Muscle of leg (tissue), 11 donors: ENCODE measurements around the gene USP26. TPM values are rescaled to one million over a fixed set of nuclear protein-coding genes. Genes with fewer than 3 reads are reported as not detected.
A peak's percentile ranks its signal among the peaks of the same experiment; 100 is the strongest.
"Not testable (repeated sequence)": the region's sequence is repeated elsewhere in the genome, so short reads cannot be mapped to it uniquely, and the experiment has no call there.

Source experiments
- DNase-seq: peaks from one replicate; pipeline ENCODE4 v3.0.0; 2013
- H3K27ac ChIP-seq: one replicate; pipeline ENCODE4 v1.5.1; 2013; ENCODE audit warnings: mild to moderate bottlenecking, low read length, control low read depth
- H3K27me3 ChIP-seq: one replicate; pipeline ENCODE4 v1.6.1; 2013; ENCODE audit warnings: low read length; ENCODE audit not compliant: control insufficient read depth, insufficient read depth
- H3K36me3 ChIP-seq: one replicate; pipeline ENCODE4 v1.6.1; 2013; ENCODE audit warnings: low read length; ENCODE audit not compliant: control insufficient read depth, insufficient read depth
- H3K4me1 ChIP-seq: one replicate; pipeline ENCODE4 v1.6.1; 2013; ENCODE audit warnings: low read length; ENCODE audit not compliant: control insufficient read depth, insufficient read depth
- H3K4me3 ChIP-seq: one replicate; pipeline ENCODE4 v1.5.1; 2013; ENCODE audit warnings: low read length, control low read depth
- H3K9me3 ChIP-seq: replicated peaks from 2 replicates; pipeline ENCODE4 v1.6.1; 2013; ENCODE audit warnings: low read depth, low read length; ENCODE audit not compliant: control insufficient read depth
- WGBS: methylation state at CpG from one replicate; pipeline ENCODE4 v1.1.5; 2013; ENCODE audit warnings: missing lambda C conversion rate; ENCODE audit not compliant: insufficient coverage; 5-methylcytosine and 5-hydroxymethylcytosine counted together
- polyA plus RNA-seq, 8 donors: library from polyadenylated mRNA; unstranded; fragments of 120-200 nt; gene quantifications; one replicate each; pipeline versions ENCODE4 v1.2.1 to v1.2.3, GENCODE V29; 2013; ENCODE audit warnings: inconsistent platforms in 1 of 8, low replicate concordance in 1 of 8; ENCODE audit not compliant: insufficient read length in 8 of 8, insufficient read depth in 1 of 8
- total RNA-seq: library from RNA; stranded (reverse); fragments of 120-200 nt; gene quantifications from one replicate; pipeline ENCODE4 v1.2.4, GENCODE V29; 2013

USP26 gene
- total and polyA plus RNA-seq, 9 donors = not detected

DNA sequence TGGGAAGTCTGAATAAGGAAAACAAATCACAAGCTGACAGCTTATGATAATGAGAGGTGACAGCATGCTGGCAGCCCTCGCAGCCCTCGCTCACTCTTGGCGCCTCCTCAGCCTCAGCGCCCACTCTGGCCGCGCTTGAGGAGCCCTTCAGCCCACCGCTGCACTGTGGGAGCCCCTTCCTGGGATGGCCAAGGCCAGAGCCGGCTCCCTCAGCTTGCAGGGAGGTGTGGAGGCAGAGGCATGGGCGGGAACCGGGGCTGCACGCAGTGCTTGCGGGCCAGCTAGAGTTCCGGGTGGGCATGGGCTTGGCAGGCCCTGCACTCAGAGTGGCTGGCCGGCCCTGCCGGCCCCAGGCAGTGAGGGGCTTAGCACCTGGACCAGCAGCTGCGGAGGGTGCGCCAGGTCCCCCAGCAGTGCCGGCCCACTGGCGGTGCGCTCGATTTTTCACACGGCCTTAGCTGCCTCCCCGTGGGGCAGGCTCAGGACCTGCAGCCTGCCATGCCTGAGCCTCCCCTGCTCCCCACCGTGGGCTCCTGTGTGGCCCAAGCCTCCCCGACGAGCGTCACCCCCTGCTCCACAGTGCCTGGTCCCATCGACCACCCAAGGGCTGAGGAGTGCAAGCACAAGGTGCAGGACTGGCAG is 52.6 kb downstream of the USP26 start:
- H3K36me3 ChIP-seq, H3K27me3 ChIP-seq, H3K9me3 ChIP-seq, H3K4me3 ChIP-seq, H3K27ac ChIP-seq, DNase-seq, H3K4me1 ChIP-seq: not testable (repeated sequence)
- WGBS = 87% methylated on average over 24 of the region's 28 CpGs

DNA sequence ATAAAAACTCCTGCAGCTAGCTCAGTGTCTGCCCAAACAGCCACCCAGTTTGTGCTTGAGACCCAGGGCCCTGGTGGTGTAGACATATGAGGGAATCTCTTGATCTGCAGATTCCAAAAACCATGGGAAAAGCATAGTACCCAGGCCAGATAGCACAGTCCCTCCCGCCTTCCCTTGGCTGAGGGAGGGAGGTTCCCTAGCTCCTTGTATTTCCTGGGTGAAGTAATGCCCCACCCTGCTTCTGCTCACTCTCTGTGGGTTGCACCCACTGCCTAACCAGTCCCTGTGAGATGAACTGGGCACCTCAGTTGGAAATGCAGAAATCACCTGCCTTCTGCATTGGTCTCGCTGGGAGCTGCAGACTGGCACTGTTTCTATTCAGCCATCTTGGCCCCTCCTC is 54.6 kb downstream of the USP26 start:
- no peaks in the 10 kb centered on the region for H3K36me3 ChIP-seq
- WGBS = 67% methylated on average over 1 of the region's 2 CpGs
- H3K27me3 ChIP-seq = peaks cover 7% of the 10 kb centered on the region
- H3K9me3 ChIP-seq = peaks cover under 1% of the 10 kb centered on the region
- no peak for DNase-seq
- no peaks in the 10 kb centered on the region for H3K4me1 ChIP-seq
- no peak overlapping the region for H3K27ac ChIP-seq
- no peak overlapping the region for H3K4me3 ChIP-seq

DNA sequence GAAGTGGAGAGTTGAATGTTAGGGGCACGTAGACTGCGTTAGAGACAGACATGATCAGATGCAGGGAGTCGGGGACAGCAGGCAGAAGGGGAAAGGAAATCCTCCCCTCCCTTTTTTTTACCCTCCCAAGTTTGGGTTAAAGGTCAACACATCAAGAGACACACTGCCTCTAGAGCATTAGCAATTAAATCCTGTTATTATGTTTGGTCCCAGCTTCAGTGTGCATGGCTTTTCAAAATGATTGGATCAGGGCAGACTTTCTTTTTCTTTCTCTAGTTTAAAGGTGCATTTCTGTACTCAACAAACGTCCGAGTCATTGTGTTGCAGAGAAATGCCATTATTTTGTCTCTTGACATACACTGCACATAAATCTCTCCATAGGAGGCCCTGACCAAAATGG is 63.9 kb downstream of the USP26 start:
- peaks cover 2% of the 10 kb centered on the region for H3K9me3 ChIP-seq
- no peaks in the 10 kb centered on the region for H3K36me3 ChIP-seq
- no peaks in the 10 kb centered on the region for H3K4me1 ChIP-seq
- no peak overlapping the region for H3K4me3 ChIP-seq
- H3K27me3 ChIP-seq = peaks cover 3% of the 10 kb centered on the region
- no peak overlapping the region for H3K27ac ChIP-seq
- no CpG with 5 or more reads among the region's 5 CpGs for WGBS
- DNase-seq = no peak

DNA sequence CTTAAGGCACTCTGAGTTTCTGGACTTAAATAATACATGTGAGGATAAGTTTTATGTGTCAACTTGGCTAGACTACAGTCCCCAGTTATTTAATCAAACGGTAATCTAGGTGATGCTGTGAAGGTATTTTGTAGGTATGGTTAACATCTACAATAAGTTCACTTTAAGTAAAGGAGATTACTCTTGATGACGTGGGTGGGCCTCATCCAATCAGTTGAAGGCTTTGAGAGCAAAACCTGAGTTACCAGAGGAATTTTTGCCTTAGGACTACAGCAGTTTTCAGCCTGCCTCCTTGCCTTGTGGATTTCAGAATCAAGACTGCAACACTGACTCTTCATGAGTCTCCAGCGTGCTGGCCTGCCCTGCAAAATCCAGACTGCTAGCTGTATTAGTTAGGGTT is 78.7 kb downstream of the USP26 start:
- WGBS = 67% methylated on average over 1 of the region's 3 CpGs
- H3K27ac ChIP-seq = no peak overlapping the region
- peaks cover 6% of the 10 kb centered on the region for H3K27me3 ChIP-seq
- no peak overlapping the region for H3K4me3 ChIP-seq
- DNase-seq = no peak
- H3K4me1 ChIP-seq = no peaks in the 10 kb centered on the region
- H3K36me3 ChIP-seq = no peaks in the 10 kb centered on the region
- H3K9me3 ChIP-seq = no peaks in the 10 kb centered on the region

DNA sequence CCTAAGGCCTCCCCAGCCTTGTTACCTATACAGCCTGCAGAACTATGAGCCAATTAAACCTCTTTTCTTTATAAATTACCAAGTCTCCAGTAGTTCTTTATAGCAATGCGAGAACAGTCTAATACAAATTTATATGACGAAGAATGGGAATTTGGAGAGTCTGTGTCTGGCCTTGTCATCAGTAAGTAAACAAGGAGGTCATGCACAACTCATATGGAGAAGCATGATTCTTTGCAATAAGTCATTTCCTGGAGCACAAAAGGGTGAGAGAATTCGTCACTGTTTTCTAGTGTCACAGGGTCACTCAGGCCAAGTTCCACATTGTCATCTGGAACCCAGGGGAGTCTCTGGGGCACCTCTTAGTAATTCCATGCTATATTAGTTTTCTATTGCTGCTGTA is 89.5 kb downstream of the USP26 start:
- Histone ChIP-seq H3K4me1 (no peaks in the 10 kb centered on the region), H3K27me3 (peaks cover 5% of the 10 kb centered on the region), H3K4me3 (no peak overlapping the region), H3K36me3 (no peaks in the 10 kb centered on the region), H3K27ac (no peak overlapping the region), H3K9me3 (no peaks in the 10 kb centered on the region)
- 70% methylated on average over 2 of the region's 3 CpGs for WGBS
- no peak for DNase-seq

DNA sequence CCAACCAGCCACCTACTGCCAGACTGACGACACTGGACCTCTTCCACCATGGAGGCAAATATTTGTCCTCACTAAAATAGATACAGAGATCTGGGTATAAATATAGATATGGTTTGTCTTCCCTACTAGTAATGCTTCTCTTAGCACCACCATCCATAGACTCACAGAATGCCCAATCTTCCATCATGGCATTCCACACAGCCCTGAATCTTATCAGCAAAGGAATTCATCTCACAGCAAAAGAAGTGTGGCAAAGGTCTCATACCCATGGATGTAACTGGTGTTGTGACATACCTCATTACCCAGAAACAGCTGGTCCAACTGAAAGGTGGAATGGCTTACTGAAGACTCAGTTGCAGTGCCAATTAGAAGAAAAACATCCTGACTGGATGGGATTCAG is 91.3 kb downstream of the USP26 start:
- Histone ChIP-seq H3K4me3 (no peak overlapping the region), H3K27me3 (peaks cover 7% of the 10 kb centered on the region), H3K36me3 (no peaks in the 10 kb centered on the region), H3K27ac (no peak overlapping the region), H3K4me1 (no peaks in the 10 kb centered on the region), H3K9me3 (no peaks in the 10 kb centered on the region)
- no peak for DNase-seq
- WGBS = no CpG with 5 or more reads among the region's 1 CpG

DNA sequence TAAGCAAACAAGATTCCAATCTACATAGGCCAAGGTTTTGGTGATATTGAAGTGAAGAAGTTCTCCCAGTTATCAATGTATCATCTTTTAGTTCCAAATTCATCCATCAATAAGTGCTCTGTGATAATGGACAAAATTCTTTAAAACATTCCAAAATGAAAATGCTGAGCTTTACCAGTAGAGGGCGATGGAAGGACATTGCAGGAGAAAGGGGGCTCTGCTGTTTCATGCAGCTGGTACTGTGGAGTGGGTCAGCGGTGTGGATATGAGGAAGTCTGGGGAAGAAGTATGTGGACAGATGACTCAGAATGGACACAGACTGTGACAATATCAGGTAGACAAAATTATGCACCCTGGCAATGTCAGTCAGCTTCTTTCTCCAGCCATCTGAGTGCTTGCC is 91.9 kb downstream of the USP26 start:
- H3K9me3 ChIP-seq = no peaks in the 10 kb centered on the region
- no peaks in the 10 kb centered on the region for H3K4me1 ChIP-seq
- peaks cover 7% of the 10 kb centered on the region for H3K27me3 ChIP-seq
- DNase-seq = peak; percentile 27
- no peak overlapping the region for H3K4me3 ChIP-seq
- no peaks in the 10 kb centered on the region for H3K36me3 ChIP-seq
- WGBS = 40% methylated on average over 1 of the region's 2 CpGs
- no peak overlapping the region for H3K27ac ChIP-seq

DNA sequence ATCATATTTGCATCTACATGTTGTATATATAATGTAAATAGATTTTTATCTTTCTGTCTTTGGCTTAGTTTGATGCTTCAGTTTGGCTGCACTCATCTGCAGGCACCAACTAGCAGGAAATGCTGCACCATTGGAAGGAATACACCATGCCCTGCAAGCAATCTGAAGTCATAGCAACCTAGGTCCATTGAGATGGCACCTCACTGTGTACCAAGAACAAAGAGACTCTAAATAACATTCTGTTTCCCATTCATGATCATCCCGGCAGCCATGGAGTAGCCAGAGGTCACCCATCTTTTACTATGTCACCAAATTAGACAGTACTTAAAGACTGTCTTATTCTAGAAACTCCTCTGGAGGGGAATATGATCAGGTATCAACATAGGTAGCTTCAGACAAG is 97.7 kb downstream of the USP26 start:
- no peak for DNase-seq
- H3K4me3 ChIP-seq = no peak overlapping the region
- peaks cover 11% of the 10 kb centered on the region for H3K27me3 ChIP-seq
- no peaks in the 10 kb centered on the region for H3K36me3 ChIP-seq
- no peaks in the 10 kb centered on the region for H3K9me3 ChIP-seq
- H3K27ac ChIP-seq = no peak overlapping the region
- no CpG with 5 or more reads among the region's 1 CpG for WGBS
- H3K4me1 ChIP-seq = no peaks in the 10 kb centered on the region

DNA sequence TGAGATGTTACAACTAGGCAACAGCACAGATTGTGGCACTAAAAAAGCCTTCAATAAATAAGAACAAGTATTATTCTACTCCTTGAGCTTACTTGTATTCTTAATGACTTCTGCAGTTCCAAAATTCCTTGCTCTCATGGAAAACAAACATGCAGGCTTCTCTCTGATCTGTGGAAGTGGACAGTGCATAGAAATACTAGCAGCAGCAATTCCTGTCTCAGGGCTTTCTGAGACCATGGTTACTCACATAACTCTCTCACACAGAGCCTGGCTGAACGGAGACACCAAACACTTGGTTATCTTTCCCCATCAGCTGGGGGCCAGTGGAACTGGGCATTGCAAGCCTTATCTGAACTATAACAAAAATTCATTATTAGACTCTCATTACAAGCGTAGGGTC is 106.1 kb downstream of the USP26 start:
- H3K4me3 ChIP-seq = no peak overlapping the region
- H3K4me1 ChIP-seq = no peaks in the 10 kb centered on the region
- H3K27me3 ChIP-seq = peaks cover 19% of the 10 kb centered on the region
- DNase-seq = no peak
- WGBS = 57% methylated on average over 2 of the region's 2 CpGs
- H3K27ac ChIP-seq = no peak overlapping the region
- no peaks in the 10 kb centered on the region for H3K36me3 ChIP-seq
- H3K9me3 ChIP-seq = no peaks in the 10 kb centered on the region

DNA sequence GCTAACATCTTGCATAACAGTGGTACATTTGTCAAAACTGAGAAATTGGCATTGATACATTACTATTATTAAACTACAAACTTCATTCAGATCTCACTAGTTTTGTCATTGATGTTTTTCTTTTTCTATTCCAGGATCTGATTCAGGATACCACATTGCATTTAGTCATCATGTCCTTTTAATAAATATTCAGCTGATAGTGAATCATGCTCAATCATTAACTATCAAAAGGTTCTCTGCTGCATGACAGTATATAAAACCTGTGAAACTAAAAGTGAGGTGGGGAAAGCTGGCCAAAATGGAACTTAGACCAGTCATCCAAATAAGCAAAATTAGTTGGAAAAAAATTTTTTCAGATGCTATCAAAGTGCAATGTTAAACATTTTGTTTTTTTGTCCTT is 110.4 kb downstream of the USP26 start:
- Histone ChIP-seq H3K27ac (no peak overlapping the region), H3K4me3 (no peak overlapping the region), H3K36me3 (no peaks in the 10 kb centered on the region), H3K9me3 (no peaks in the 10 kb centered on the region), H3K4me1 (no peaks in the 10 kb centered on the region), H3K27me3 (peaks cover 15% of the 10 kb centered on the region)
- no peak for DNase-seq

DNA sequence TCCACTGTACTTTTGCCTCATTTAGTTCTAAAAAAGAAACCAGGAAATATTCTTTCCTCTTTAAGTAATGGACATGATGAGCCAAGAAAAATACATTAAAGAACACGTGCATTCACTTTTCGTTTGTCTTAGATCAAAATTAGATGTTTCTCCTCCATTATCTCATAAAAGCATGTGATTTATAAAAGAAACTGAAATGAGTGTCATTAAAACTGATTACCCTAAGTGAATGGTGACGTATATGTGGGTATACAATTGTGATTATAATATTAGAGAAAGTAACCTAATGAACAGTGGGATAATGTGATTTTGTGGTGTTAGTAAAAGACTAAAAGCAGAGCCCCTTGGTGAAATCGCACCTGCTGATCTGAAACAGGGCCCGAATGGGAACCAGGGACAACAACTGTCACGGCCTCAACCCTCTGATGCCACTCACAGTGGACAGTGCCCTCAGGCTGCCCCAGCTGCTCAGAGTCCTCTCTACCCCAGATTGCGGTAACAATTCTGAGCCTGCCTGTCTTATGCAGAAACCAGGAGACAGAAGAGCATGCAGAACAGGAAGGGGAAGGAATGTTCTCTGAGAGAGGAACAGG is 112.8 kb downstream of the USP26 start:
- WGBS = 51% methylated on average over 4 of the region's 7 CpGs
- no peaks in the 10 kb centered on the region for H3K4me1 ChIP-seq
- no peak overlapping the region for H3K4me3 ChIP-seq
- DNase-seq = no peak
- H3K27me3 ChIP-seq = peaks cover 11% of the 10 kb centered on the region
- H3K36me3 ChIP-seq = no peaks in the 10 kb centered on the region
- no peak overlapping the region for H3K27ac ChIP-seq
- H3K9me3 ChIP-seq = no peaks in the 10 kb centered on the region
